GM23248 (cell line): ENCODE measurements around the gene TALDO1. TPM values are rescaled to one million over a fixed set of nuclear protein-coding genes. Genes with fewer than 3 reads are reported as not detected.

ENCODE experiments used
- DNase-seq: peaks from one replicate; pipeline ENCODE4 v3.0.0-alpha.2; 2015
- H2AFZ ChIP-seq: fragments of 200-600 bp; sonication (generic); 2 replicates; pipeline ENCODE4 v1.6.1; 2016; ENCODE audit warnings: antibody characterized with exemption
- H3F3A ChIP-seq: fragments of 200-600 bp; sonication (generic); 2 replicates; pipeline ENCODE4 v1.6.1; 2016; ENCODE audit warnings: mild to moderate bottlenecking, antibody characterized with exemption, mixed run types; ENCODE audit not compliant: insufficient read depth
- H3K27ac ChIP-seq: fragments of 200-600 bp; sonication (generic); 2 replicates; pipeline ENCODE4 v1.5.1; 2016; ENCODE audit warnings: mild to moderate bottlenecking
- H3K27me3 ChIP-seq: fragments of 200-600 bp; sonication (generic); replicated peaks from 2 replicates; pipeline ENCODE4 v1.6.1; 2016; ENCODE audit warnings: mild to moderate bottlenecking; ENCODE audit not compliant: insufficient read depth
- H3K36me3 ChIP-seq: fragments of 200-600 bp; sonication (generic); 2 replicates; pipeline ENCODE4 v1.6.1; 2016; ENCODE audit warnings: low read depth, mild to moderate bottlenecking
- H3K4me1 ChIP-seq: fragments of 200-600 bp; sonication (generic); 2 replicates; pipeline ENCODE4 v1.6.1; 2016; ENCODE audit warnings: mild to moderate bottlenecking; ENCODE audit not compliant: insufficient read depth
- H3K4me2 ChIP-seq: fragments of 200-600 bp; sonication (generic); one replicate; pipeline ENCODE4 v1.6.1; 2016; ENCODE audit warnings: mild to moderate bottlenecking; ENCODE audit not compliant: unreplicated experiment
- H3K4me3 ChIP-seq: fragments of 200-600 bp; sonication (generic); 2 replicates; pipeline ENCODE4 v1.5.1; 2016; ENCODE audit warnings: mild to moderate bottlenecking
- H3K79me2 ChIP-seq: fragments of 200-600 bp; sonication (generic); 2 replicates; pipeline ENCODE4 v1.6.1; 2016; ENCODE audit warnings: mild to moderate bottlenecking; ENCODE audit not compliant: insufficient read depth
- H3K9ac ChIP-seq: fragments of 200-600 bp; sonication (generic); 2 replicates; pipeline ENCODE4 v1.6.1; 2016; ENCODE audit warnings: mild to moderate bottlenecking
- H3K9me2 ChIP-seq: fragments of 200-600 bp; sonication (generic); 2 replicates; pipeline ENCODE4 v1.6.1; 2016; ENCODE audit warnings: mixed run types, mild to moderate bottlenecking, moderate library complexity; ENCODE audit not compliant: insufficient read depth
- H3K9me3 ChIP-seq: fragments of 200-600 bp; sonication (generic); one replicate; pipeline ENCODE4 v1.6.1; 2017; ENCODE audit warnings: low read depth
- H4K20me1 ChIP-seq: fragments of 200-600 bp; sonication (generic); 2 replicates; pipeline ENCODE4 v1.6.0; 2016; ENCODE audit not compliant: insufficient read depth
- EZH2 ChIP-seq: fragments of 200-600 bp; sonication (generic); IDR thresholded peaks from 2 replicates; pipeline ENCODE4 v1.6.1; 2018; ENCODE audit warnings: antibody characterized with exemption, mild to moderate bottlenecking; ENCODE audit not compliant: insufficient read depth, poor library complexity, severe bottlenecking
- EZH2phosphoT487 ChIP-seq: fragments of 200-600 bp; sonication (generic); IDR thresholded peaks from 2 replicates; pipeline ENCODE4 v1.6.1; 2018; ENCODE audit warnings: antibody characterized with exemption, moderate library complexity, mild to moderate bottlenecking, low read depth; ENCODE audit not compliant: insufficient read depth
- WGBS, 2 experiments: methylation state at CpG; one replicate each; pipeline ENCODE4 v1.1.6; 2015 to 2017; ENCODE audit warnings: low lambda C conversion rate in 2 of 2, low coverage in 1 of 2; ENCODE audit errors: missing lambda C conversion rate in 2 of 2; 5-methylcytosine and 5-hydroxymethylcytosine counted together
- in situ Hi-C: fragments of 300-500 bp; cut with MboI; formaldehyde crosslinking; loops from 2 replicates; pipeline ENCODE4 v1.15.0; 2020
- polyA plus RNA-seq: library from polyadenylated mRNA; unstranded; fragments of >200 nt; fragmentation: Nextera tagmentation; extraction: Ambion mirVana; gene quantifications from 2 replicates; pipeline ENCODE4 v1.2.1, GENCODE V29; 2016
- total RNA-seq: library from RNA; depleted of rRNA; stranded (reverse); fragments of >200 nt; shearing (Covaris generic); gene quantifications from 2 replicates; pipeline ENCODE4 v1.2.3, GENCODE V29; 2014

The TALDO1 gene
- total and polyA plus RNA-seq, 2 experiments from 2014 or later = 216 to 313 TPM

DNA sequence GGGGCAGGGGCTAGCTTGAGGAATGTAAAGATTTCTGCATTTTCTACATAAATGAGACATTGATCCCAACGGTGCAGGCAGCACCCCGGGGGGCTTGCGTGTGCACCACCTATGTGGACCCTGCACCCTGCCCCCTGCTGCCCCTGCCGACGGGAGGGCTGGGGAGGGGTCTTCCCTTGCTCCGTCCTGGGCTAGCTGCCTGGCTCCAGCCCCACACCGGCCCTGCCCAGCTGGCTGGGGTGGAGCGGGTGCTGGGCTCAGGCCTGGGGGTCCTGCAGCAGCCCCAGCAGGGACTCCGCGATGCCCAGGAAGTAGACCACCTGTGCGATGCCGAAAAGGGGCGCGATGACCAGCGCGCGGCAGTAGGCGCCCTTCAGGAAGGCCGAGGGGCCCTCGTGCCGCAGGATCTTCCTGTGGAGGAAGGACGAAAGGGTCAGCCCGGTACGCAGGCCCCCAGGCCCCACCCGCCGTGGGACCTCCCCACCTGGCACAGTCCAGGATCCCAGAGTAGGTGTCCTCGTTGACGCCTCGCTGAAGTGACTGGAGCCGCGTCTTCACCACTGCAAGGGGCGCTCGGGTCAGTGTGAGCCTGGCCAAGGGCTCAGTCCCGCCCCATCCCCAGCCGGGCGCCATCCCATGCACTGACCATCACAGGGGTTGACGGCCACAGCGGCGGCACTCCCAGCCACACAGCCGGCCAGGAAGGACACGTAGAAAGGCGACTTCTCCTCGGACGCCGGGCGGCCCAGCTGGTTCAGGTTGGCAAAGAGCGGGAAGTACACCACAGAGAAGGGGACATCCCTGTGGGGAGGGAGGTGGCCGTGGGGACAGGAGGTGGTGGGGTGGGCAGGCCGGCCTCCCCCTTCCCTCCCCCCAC, 44.6 kb downstream of the TALDO1 start:
- Histone ChIP-seq H3K9me2 (no peaks in the 10 kb centered on the region), H3K36me3 (no peaks in the 10 kb centered on the region; the same call in 1 of the 2 replicates), H3K4me1 (peaks cover 6% of the 10 kb centered on the region), H3K27me3 (no peaks in the 10 kb centered on the region), H3F3A (peaks cover 8% of the 10 kb centered on the region; the same call in 1 of the 2 replicates), H4K20me1 (no peaks in the 10 kb centered on the region), H3K9me3 (no peaks in the 10 kb centered on the region), H2AFZ (no peak overlapping the region), H3K9ac (no peak overlapping the region), H3K27ac (no peak overlapping the region), H3K79me2 (peaks cover 12% of the 10 kb centered on the region), H3K4me2 (no peak overlapping the region), H3K4me3 (no peak overlapping the region)
- no peak for DNase-seq
- in situ Hi-C loops = no loop called here
- 93 to 96% methylated on average over 32 to 42 of the region's 49 CpGs for WGBS, 2 experiments
- TF ChIP-seq EZH2phosphoT487 (no peak), EZH2 (no peak)

DNA sequence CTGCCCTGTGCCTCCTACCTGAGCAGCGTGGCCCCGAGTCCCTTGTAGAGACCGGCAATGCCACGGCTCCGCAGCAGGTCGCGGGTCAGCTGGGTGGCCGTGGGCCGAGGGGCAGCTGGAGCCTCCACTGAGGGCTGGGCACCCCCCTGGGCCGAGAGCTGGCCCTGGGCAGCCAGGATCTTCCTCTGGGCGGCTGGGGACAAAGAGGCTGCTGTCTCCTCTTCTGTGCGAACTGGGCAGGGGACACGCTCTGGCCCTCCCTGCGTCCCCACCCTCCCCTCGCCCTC, 45.2 kb downstream of the TALDO1 start:
- no peak overlapping the region for H3K4me2 ChIP-seq
- H3K9me2 ChIP-seq = no peaks in the 10 kb centered on the region
- no peak overlapping the region for H3K9ac ChIP-seq
- TF ChIP-seq EZH2phosphoT487 (no peak), EZH2 (no peak)
- no peaks in the 10 kb centered on the region for H3K9me3 ChIP-seq
- peaks cover 8% of the 10 kb centered on the region; the same call in 1 of the 2 replicates for H3F3A ChIP-seq
- peaks cover 6% of the 10 kb centered on the region for H3K4me1 ChIP-seq
- H4K20me1 ChIP-seq = no peaks in the 10 kb centered on the region
- H3K36me3 ChIP-seq = no peaks in the 10 kb centered on the region; the same call in 1 of the 2 replicates
- 81% methylated on average over 13 of the region's 15 CpGs; no CpG with 5 or more reads in 1 of the 2 experiments for WGBS, 2 experiments
- no peak overlapping the region for H3K27ac ChIP-seq
- peaks cover 12% of the 10 kb centered on the region for H3K79me2 ChIP-seq
- no peak overlapping the region for H2AFZ ChIP-seq
- in situ Hi-C loops = no loop called here
- H3K27me3 ChIP-seq = no peaks in the 10 kb centered on the region
- no peak for DNase-seq
- no peak overlapping the region for H3K4me3 ChIP-seq

DNA sequence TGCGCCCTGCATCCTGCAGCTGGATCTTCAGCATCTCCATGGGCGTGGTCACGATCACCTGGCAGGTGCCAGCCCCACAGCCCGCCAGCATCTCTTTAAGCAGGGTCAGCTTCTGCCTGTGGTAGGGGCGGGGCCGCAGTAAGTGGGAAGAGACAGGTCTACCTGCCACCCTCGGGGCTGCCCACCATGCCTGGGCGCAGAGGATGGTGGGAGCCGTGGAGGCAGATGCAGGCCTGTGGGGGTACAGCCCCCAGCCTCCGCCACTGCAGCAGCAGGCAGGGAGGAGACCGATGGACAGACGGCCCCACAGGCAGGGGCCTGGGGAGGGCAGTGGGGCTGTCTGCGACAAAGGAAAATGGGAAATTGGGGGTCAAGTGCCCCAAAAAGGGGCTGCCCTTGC, 45.6 kb downstream of the TALDO1 start:
- no peak overlapping the region for H3K4me2 ChIP-seq
- H3K27me3 ChIP-seq = no peaks in the 10 kb centered on the region
- peaks cover 6% of the 10 kb centered on the region for H3K4me1 ChIP-seq
- peaks cover 12% of the 10 kb centered on the region for H3K79me2 ChIP-seq
- in situ Hi-C loops = no loop called here
- no peak overlapping the region for H3K9ac ChIP-seq
- H3K9me3 ChIP-seq = no peaks in the 10 kb centered on the region
- no peaks in the 10 kb centered on the region; the same call in 1 of the 2 replicates for H3K36me3 ChIP-seq
- H2AFZ ChIP-seq = no peak overlapping the region
- DNase-seq = no peak
- 93 to 95% methylated on average over 13 of the region's 13 CpGs for WGBS, 2 experiments
- peaks cover 8% of the 10 kb centered on the region; the same call in 1 of the 2 replicates for H3F3A ChIP-seq
- no peaks in the 10 kb centered on the region for H3K9me2 ChIP-seq
- H3K4me3 ChIP-seq = no peak overlapping the region
- H3K27ac ChIP-seq = no peak overlapping the region
- TF ChIP-seq EZH2 (no peak), EZH2phosphoT487 (no peak)
- H4K20me1 ChIP-seq = no peaks in the 10 kb centered on the region

DNA sequence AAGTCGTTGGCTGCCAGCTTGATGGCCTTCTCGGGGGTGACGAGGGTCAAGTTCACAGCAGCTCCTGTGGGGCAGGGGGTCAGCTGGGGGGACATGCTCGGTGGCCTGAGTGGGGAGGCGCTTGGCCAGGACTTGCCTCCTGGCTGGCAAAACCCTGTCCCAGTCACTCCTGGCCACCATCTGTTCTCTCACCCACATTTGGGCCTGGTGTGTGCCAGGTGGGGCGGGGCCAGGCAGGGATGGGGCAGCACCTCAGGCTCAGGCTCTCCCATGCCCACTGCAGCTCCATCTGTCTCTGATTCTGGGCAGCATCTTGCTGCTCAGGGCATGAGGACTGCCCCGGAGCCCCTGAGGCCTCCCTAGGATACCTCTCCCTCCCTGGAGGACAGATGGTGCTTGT, 46.3 kb downstream of the TALDO1 start:
- DNase-seq = no peak
- Histone ChIP-seq H3K9ac (no peak overlapping the region), H3K9me3 (no peaks in the 10 kb centered on the region), H3K4me1 (peaks cover 6% of the 10 kb centered on the region), H2AFZ (no peak overlapping the region), H3K4me3 (no peak overlapping the region), H3K9me2 (no peaks in the 10 kb centered on the region), H4K20me1 (no peaks in the 10 kb centered on the region), H3K36me3 (no peaks in the 10 kb centered on the region; the same call in 1 of the 2 replicates), H3F3A (peaks cover 8% of the 10 kb centered on the region; the same call in 1 of the 2 replicates), H3K27me3 (no peaks in the 10 kb centered on the region), H3K4me2 (no peak overlapping the region), H3K27ac (no peak overlapping the region), H3K79me2 (peaks cover 12% of the 10 kb centered on the region)
- in situ Hi-C loops = no loop called here
- TF ChIP-seq EZH2phosphoT487 = no peak
- no peak for TF ChIP-seq EZH2
- whole genome bisulfite sequencing, 2 experiments = 98 to 99% methylated on average over 7 of the region's 7 CpGs
